Stimulated activated naive CD8-positive, alpha-beta T cell treated with anti-CD3 and anti-CD28 coated beads, Interleukin-15, Interleukin-2, amounts not matched to agents 100 ng/mL and 50 ng/mL, for 24 hours (primary cell): ENCODE measurements around the gene CEP89.
"Not testable (repeated sequence)": the region's sequence is repeated elsewhere in the genome, so short reads cannot be mapped to it uniquely, and the experiment has no call there.

ENCODE experiments used
- H3K27ac Mint-ChIP-seq: one replicate; pipeline ENCODE4 v1.8.0; 2021; ENCODE audit warnings: mild to moderate bottlenecking, mixed read lengths
- H3K27me3 Mint-ChIP-seq: one replicate; pipeline ENCODE4 v1.8.0; 2021; ENCODE audit warnings: mixed read lengths
- H3K36me3 Mint-ChIP-seq: one replicate; pipeline ENCODE4 v1.8.0; 2021; ENCODE audit warnings: low read depth, mixed read lengths
- H3K4me1 Mint-ChIP-seq: one replicate; pipeline ENCODE4 v1.8.0; 2021; ENCODE audit warnings: low read depth, mixed read lengths
- H3K4me3 Mint-ChIP-seq: one replicate; pipeline ENCODE4 v1.8.0; 2021; ENCODE audit warnings: mild to moderate bottlenecking, mixed read lengths
- H3K9me3 Mint-ChIP-seq: one replicate; pipeline ENCODE4 v1.8.0; 2021; ENCODE audit warnings: mixed read lengths

The CEP89 gene

DNA sequence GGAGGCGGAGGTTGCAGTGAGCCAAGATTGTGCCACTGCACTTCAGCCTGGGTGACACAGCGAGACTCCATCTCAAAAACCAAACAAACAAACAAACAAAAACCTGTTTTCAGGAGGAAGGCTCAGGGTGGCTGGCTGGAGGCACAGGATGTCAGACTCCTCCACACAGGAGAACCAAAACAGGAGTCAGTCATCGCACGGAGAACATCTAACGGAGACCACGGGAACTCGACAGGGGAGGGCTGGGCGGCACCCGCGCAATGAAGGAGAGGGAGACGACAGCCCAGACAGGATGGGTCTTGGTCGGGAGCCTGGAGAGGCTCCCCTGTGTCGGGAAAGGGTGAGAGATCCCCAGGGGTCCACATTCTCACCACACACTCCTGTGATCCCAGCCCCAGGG, 81.4 kb downstream of the CEP89 start:
- no peaks in the 10 kb centered on the region for H3K27me3 Mint-ChIP-seq
- H3K9me3 Mint-ChIP-seq, result peaks cover 27% of the 10 kb centered on the region
- peaks cover 47% of the 10 kb centered on the region for H3K36me3 Mint-ChIP-seq
- H3K4me3 Mint-ChIP-seq, result no peak overlapping the region
- H3K4me1 Mint-ChIP-seq, result peaks cover 4% of the 10 kb centered on the region
- no peak overlapping the region for H3K27ac Mint-ChIP-seq

- Mint-ChIP-seq H3K27me3 (no peaks in the 10 kb centered on the region), H3K27ac (no peak overlapping the region), H3K36me3 (peaks cover 37% of the 10 kb centered on the region)
Observed at GRCh38 chr19:32889137-32889934, 82.4 kb downstream of the CEP89 start.

GRCh38 chr19:32887572-32888215, 84.1 kb downstream of the CEP89 start:
- Mint-ChIP-seq H3K9me3 (peaks cover 8% of the 10 kb centered on the region), H3K36me3 (peaks cover 20% of the 10 kb centered on the region), H3K27ac (no peak overlapping the region), H3K4me3 (no peak overlapping the region), H3K27me3 (no peaks in the 10 kb centered on the region), H3K4me1 (no peaks in the 10 kb centered on the region)

More at GRCh38 chr19:32889137-32889934, 82.4 kb downstream of the CEP89 start:
- H3K9me3 Mint-ChIP-seq, result peaks cover 23% of the 10 kb centered on the region
- H3K4me3 Mint-ChIP-seq, result no peak overlapping the region
- H3K4me1 Mint-ChIP-seq, result no peaks in the 10 kb centered on the region

DNA sequence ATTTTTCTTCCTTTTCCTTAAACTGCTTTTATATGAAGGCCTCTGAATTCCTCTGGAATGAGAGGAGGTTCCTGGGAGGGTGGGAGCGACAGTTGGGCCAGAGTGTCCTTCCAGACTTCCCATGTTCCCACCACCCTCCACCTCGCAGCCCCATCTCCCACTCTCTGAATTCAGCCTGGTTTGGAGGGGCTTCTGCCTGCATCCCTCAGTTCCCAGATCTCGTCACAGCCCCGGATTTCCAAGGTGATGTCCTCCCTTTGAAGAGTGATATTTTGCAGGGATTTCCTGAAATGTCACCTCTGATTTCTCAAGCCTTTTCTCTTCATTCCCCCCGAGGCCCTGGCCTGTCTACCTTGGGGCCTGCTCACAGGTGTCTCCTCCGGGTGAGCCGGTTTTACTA, 85.5 kb downstream of the CEP89 start:
- H3K27ac Mint-ChIP-seq, result no peak overlapping the region
- no peaks in the 10 kb centered on the region for H3K4me1 Mint-ChIP-seq
- no peaks in the 10 kb centered on the region for H3K27me3 Mint-ChIP-seq
- H3K9me3 Mint-ChIP-seq, result peaks cover under 1% of the 10 kb centered on the region
- no peak overlapping the region for H3K4me3 Mint-ChIP-seq
- peaks cover 10% of the 10 kb centered on the region for H3K36me3 Mint-ChIP-seq

DNA sequence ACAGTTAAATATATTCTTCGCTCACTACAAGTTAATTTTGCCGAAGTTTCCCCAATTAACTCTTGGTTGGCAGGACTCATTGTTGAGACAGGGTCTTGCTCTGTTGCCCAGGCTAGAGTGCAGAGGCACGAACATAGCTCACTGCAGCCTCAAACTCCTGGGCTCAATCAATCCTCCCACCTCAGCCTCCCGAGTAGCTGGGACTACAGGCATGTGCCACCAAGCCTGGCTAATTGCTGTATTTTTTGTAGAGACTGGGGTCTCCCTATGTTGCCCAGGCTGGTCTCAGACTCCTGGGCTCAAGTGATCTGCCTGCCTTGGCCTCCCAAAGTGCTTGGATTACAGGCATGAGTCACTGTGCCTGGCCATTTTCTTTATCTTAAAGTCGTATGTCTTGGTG, 86.5 kb downstream of the CEP89 start:
- H3K4me1 Mint-ChIP-seq, H3K27me3 Mint-ChIP-seq, H3K4me3 Mint-ChIP-seq, H3K27ac Mint-ChIP-seq, H3K9me3 Mint-ChIP-seq, H3K36me3 Mint-ChIP-seq: not testable (repeated sequence)

DNA sequence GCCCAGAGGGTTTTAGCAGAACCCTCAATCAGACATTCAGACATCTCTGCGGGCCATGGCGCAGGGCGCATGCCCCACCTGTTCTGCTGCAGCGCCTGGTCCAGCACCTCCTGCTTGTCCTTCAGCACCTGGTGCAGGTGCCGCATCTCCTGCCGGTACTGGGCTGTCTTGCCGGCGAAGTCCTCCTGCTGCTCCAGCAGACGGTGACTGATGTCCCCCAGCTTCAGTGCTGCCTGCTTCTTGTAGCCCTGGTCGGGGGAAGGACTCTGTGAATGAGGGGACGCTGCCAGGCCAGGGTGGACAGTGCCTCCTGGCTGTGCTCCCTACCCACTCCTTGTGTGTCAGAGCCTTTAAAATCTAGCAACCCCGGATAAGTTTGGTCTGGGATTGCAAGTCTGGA, 90.0 kb downstream of the CEP89 start:
- H3K4me1 Mint-ChIP-seq, result no peaks in the 10 kb centered on the region
- no peaks in the 10 kb centered on the region for H3K27me3 Mint-ChIP-seq
- H3K4me3 Mint-ChIP-seq, result no peak overlapping the region
- H3K27ac Mint-ChIP-seq, result no peak overlapping the region
- H3K9me3 Mint-ChIP-seq, result no peaks in the 10 kb centered on the region
- no peaks in the 10 kb centered on the region for H3K36me3 Mint-ChIP-seq

DNA sequence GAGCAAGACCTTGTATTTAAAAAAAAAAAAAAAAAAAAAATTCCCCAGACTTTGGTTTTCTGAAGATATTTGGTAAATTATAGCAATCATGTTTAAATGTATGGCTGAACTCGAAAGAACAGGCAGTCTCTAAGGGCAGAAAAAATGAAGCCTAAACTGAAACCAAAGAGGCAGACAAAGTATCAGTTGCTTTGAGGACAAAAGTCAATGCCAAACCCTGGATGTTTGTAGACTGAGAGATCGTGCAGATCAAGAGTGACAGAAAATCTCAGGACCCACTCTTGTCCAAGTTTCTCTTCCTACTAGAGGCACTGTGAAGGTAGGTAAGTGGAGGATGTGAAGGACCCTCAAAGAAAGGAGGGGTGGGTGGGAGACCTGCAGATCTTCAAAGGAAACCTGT, 91.1 kb downstream of the CEP89 start:
- Mint-ChIP-seq H3K4me1 (no peaks in the 10 kb centered on the region), H3K27ac (no peak overlapping the region), H3K9me3 (no peaks in the 10 kb centered on the region), H3K27me3 (no peaks in the 10 kb centered on the region), H3K4me3 (no peak overlapping the region), H3K36me3 (no peaks in the 10 kb centered on the region)

DNA sequence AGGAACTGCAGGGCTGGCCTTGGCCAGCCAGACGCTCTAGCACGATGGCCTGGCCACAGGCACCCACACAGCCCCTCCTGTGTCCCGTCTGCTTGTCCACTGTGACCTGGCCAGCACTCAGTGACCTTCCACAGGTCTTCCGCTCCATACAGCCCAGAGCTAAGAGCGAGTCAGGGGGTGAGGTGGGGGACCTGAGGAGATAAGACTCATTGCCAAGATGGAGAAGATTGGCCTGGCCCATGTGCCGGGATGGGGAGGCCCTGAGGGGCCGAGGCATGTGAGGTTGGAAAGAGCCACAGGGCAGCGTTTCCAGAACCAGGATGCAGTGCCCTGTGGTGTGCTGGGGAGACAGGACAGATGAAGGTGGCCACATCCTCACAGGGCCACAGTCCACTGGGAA, 92.0 kb downstream of the CEP89 start:
- Mint-ChIP-seq H3K36me3 (no peaks in the 10 kb centered on the region), H3K4me1 (no peaks in the 10 kb centered on the region), H3K27me3 (no peaks in the 10 kb centered on the region), H3K9me3 (no peaks in the 10 kb centered on the region), H3K4me3 (no peak overlapping the region), H3K27ac (no peak overlapping the region)

- Mint-ChIP-seq H3K36me3 (no peaks in the 10 kb centered on the region), H3K4me3 (no peak overlapping the region), H3K9me3 (no peaks in the 10 kb centered on the region), H3K4me1 (no peaks in the 10 kb centered on the region), H3K27ac (no peak overlapping the region), H3K27me3 (no peaks in the 10 kb centered on the region)
Observed at GRCh38 chr19:32878988-32879387, 92.8 kb downstream of the CEP89 start.

GRCh38 chr19:32877977-32878745, 93.6 kb downstream of the CEP89 start:
- no peaks in the 10 kb centered on the region for H3K27me3 Mint-ChIP-seq
- H3K4me3 Mint-ChIP-seq, result no peak overlapping the region
- H3K4me1 Mint-ChIP-seq, result no peaks in the 10 kb centered on the region
- H3K36me3 Mint-ChIP-seq, result no peaks in the 10 kb centered on the region
- H3K9me3 Mint-ChIP-seq, result no peaks in the 10 kb centered on the region
- no peak overlapping the region for H3K27ac Mint-ChIP-seq

DNA sequence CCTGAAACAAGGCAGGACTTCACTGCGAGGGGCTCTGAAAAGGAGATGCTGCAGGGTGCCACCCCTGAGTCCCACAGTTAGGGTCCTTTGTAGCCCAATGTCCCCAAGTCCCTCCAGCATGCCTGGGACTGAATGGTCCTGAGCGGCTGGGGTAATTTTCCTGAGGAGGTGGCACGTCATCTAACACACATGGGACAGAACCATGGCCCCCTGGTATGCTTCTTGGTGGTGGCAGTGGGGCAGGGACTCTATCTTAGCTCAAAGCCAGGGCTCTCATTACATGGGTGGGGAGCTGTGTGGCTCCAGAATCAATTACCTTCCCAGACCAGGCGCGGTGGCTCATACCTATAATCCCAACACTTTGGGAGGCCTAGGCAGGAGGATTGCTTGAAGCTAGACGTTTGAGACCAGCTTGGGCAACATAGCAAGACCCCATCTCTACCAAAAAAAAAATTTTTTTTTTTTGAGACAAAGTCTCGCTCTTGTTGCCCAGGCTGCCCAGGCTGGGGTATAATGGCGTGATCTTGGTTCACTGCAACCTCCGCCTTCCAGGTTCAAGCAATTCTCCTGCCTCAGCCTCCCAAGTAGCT, 94.3 kb downstream of the CEP89 start:
- no peaks in the 10 kb centered on the region for H3K27me3 Mint-ChIP-seq
- no peaks in the 10 kb centered on the region for H3K36me3 Mint-ChIP-seq
- H3K9me3 Mint-ChIP-seq, result no peaks in the 10 kb centered on the region
- no peak overlapping the region for H3K27ac Mint-ChIP-seq
- no peaks in the 10 kb centered on the region for H3K4me1 Mint-ChIP-seq
- H3K4me3 Mint-ChIP-seq, result no peak overlapping the region

GRCh38 chr19:32876919-32877285, 94.9 kb downstream of the CEP89 start:
- no peaks in the 10 kb centered on the region for H3K36me3 Mint-ChIP-seq
- no peak overlapping the region for H3K27ac Mint-ChIP-seq

DNA sequence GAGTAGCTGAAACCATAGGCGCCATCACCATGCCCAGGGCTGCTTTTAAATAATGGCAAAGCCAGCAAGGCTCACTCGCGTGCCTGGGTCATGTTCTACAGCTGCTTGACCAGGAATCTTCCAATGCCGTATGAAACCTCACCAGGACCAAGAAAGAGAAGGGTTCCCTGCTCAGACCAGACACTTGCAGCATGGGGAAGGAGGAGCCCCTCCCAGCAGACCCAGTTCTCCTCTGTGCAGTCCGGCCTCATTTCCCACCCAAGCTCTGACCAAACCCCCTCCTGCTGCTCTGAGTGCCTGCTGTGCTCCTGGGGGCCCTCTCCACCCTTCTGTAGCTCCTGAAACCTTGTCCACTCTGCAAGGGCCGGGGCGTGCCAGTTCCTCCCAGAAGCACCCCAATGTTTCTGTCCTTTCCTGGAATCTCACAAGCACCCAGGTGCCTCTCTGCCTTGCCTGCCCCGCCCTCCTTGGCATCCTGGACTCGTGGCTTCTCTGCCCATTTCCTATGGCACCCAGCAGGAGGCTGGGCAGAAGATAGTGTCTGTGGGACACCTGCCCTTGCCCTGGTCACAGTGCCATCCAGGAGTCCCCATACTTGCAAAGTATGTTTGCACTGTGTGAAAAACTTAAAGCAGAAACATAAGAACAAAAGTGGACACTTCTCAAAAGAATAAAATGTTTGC, 95.4 kb downstream of the CEP89 start:
- Mint-ChIP-seq H3K4me3 (no peak overlapping the region), H3K9me3 (no peaks in the 10 kb centered on the region), H3K4me1 (no peaks in the 10 kb centered on the region), H3K27ac (no peak overlapping the region), H3K36me3 (no peaks in the 10 kb centered on the region), H3K27me3 (no peaks in the 10 kb centered on the region)

More at GRCh38 chr19:32876919-32877285, 94.9 kb downstream of the CEP89 start:
- Mint-ChIP-seq H3K27me3 (no peaks in the 10 kb centered on the region), H3K4me1 (no peaks in the 10 kb centered on the region), H3K9me3 (no peaks in the 10 kb centered on the region), H3K4me3 (no peak overlapping the region)

DNA sequence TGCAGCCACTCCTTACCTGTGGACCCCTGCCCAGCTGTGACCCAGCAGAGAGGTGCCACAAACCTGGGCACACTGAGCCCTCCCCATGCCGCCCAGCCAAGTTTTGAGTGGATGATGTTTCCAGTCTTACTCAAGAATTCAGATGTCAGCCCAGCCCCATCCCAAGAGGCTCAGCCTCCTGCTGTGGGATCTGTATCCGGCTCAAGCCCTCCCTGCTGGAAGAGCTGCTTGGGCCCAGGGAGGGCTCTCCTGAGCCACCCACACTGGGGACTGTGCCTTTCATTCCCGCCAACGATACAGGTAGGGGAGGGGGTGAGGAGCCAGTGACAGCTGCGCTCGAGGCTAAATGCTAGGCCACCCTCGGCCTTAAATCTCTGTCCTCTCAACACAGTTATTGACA, 96.3 kb downstream of the CEP89 start:
- Mint-ChIP-seq H3K9me3 (no peaks in the 10 kb centered on the region), H3K27me3 (no peaks in the 10 kb centered on the region), H3K27ac (no peak overlapping the region), H3K36me3 (no peaks in the 10 kb centered on the region), H3K4me1 (no peaks in the 10 kb centered on the region), H3K4me3 (no peak overlapping the region)
